T47D (cell line): Measurements from ENCODE around the gene DUSP22.

Experiments
- DNase-seq, 2 experiments: peaks; one replicate each; pipeline versions ENCODE4 v3.0.0 to v3.0.0-alpha.2; 2011 to 2012; ENCODE audit warnings: low read depth in 1 of 2, low spot score in 1 of 2
- JUND ChIP-seq: IDR thresholded peaks from 2 replicates; pipeline ENCODE4 v1.6.1; 2012; ENCODE audit warnings: low read depth
- in situ Hi-C: cut with HindIII; loops from 2 replicates; pipeline ENCODE4 v1.10.0; 2016; ENCODE audit warnings: low sequenced_read_pairs, low pct_unique_long_range_greater_than_20kb

Gene DUSP22

GRCh38 chr6:328924-329323, 36.6 kb downstream of the DUSP22 start:
- in situ Hi-C loops = no loop called here
- TF ChIP-seq JUND = no peak
- DNase-seq = no peak

- no peak for DNase-seq
- no peak for TF ChIP-seq JUND
- in situ Hi-C loops = no loop called here
These were observed 37.8 kb downstream of the DUSP22 start for GRCh38 chr6:329888-330691.

- no peak for TF ChIP-seq JUND
- no peak for DNase-seq
- in situ Hi-C loops = no loop called here
These were observed 38.7 kb downstream of the DUSP22 start for GRCh38 chr6:330948-331347.

GRCh38 chr6:331622-332521, 39.6 kb downstream of the DUSP22 start:
- DNase-seq = no peak
- in situ Hi-C loops = no loop called here
- no peak for TF ChIP-seq JUND

GRCh38 chr6:332671-333070, 40.4 kb downstream of the DUSP22 start:
- DNase-seq = no peak
- TF ChIP-seq JUND = no peak
- in situ Hi-C loops = no loop called here

GRCh38 chr6:333379-334002, 41.2 kb downstream of the DUSP22 start:
- DNase-seq = no peak
- no peak for TF ChIP-seq JUND
- in situ Hi-C loops = no loop called here

- no peak for DNase-seq
- no peak for TF ChIP-seq JUND
- in situ Hi-C loops = no loop called here
These were observed 42.5 kb downstream of the DUSP22 start for GRCh38 chr6:334536-335510.

GRCh38 chr6:335572-335971, 43.3 kb downstream of the DUSP22 start:
- in situ Hi-C loops = no loop called here
- TF ChIP-seq JUND = no peak
- no peak for DNase-seq

GRCh38 chr6:336159-337114, 44.1 kb downstream of the DUSP22 start:
- in situ Hi-C loops = no loop called here
- TF ChIP-seq JUND = no peak

GRCh38 chr6:337805-338368, 45.6 kb downstream of the DUSP22 start:
- in situ Hi-C loops = no loop called here
- TF ChIP-seq JUND = no peak
- no peak for DNase-seq

More at GRCh38 chr6:336159-337114, 44.1 kb downstream of the DUSP22 start:
- DNase-seq = no peak
